G401 (cell line): ENCODE results near the gene GRK3. TPM values are rescaled to one million over a fixed set of nuclear protein-coding genes. Genes with fewer than 3 reads are reported as not detected.
"Not testable (repeated sequence)": the region's sequence is repeated elsewhere in the genome, so short reads cannot be mapped to it uniquely, and the experiment has no call there.

Experiments used
- DNase-seq: peaks from one replicate; pipeline ENCODE4 v3.0.0-alpha.2; 2015; ENCODE audit warnings: low spot score
- in situ Hi-C: cut with HindIII; loops from 2 replicates; pipeline ENCODE4 v1.10.0; 2016; ENCODE audit warnings: low sequenced_read_pairs, mixed read lengths
- total RNA-seq: library from RNA; depleted of rRNA; stranded (reverse); fragments of >200 nt; shearing (Covaris generic); gene quantifications from 2 replicates; pipeline ENCODE4 v1.2.3, GENCODE V29; 2014

Gene GRK3
- total RNA-seq, 1 experiment from 2014 or later = 16.3 TPM

GRCh38 chr22:25680956-25681355 lies 116.5 kb downstream of the GRK3 start:
- no peak for DNase-seq
- in situ Hi-C loops = no loop called here

DNA sequence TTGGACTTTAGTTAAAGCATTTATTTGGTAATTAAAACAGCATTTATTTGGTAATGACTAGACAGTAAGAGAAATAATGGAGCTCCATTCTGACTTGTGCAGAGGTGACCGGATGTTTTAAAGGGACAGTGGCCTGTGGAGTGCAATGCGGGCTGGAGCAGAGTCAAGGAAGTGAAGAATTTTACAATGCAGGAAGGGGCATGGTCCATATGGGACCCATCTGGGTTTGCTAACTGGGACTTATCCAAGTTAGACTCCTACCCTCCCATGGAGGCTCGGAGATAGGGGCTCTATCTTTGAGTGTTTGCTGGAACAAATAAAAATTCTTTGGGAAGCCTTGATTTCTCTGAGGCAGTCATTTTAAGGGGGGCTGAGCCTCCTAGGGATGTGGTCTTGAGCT lies 117.6 kb downstream of the GRK3 start:
- in situ Hi-C loops = no loop called here
- no peak for DNase-seq

DNA sequence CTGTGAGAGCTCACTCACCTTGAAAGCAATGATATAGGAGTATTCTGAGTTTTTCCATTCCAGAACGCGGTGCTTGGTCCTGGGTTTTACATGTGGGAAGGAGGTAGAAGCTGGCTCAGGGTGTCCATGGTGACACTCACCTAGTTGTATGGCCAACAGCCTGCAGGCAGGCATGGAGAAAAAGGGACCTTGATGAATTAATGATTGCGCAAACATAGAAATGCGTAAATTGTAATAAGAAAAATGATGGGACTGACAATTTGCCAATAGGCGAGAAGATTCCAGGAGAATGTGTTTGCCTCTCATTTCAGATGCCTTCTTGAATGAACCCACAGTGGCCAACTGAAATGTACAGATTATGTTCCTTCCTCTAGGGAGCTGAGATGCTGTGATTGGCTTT lies 124.2 kb downstream of the GRK3 start:
- in situ Hi-C loops = no loop called here
- no peak for DNase-seq

DNA sequence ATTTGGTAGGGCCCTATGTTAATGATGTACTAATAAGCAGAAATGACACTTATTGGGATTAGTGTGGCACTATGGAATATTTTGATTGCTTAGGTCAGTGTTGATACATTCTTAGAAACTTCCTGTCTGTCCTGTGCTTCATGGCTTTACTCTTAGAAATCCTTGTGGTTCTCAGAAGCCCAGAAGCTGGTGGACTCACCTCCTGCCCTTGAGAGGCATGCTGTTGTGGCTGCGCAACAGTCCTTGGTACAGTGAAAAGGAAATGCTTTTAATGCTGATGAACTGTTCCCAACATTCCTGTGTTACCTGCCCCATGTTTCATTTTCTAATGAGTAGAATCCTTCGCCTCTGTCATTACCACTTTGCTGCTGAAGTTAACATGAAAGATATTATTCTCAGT lies 125.2 kb downstream of the GRK3 start:
- in situ Hi-C loops = no loop called here
- no peak for DNase-seq

- in situ Hi-C loops = no loop called here
- DNase-seq = no peak
Measured at GRCh38 chr22:25690798-25691197, 126.3 kb downstream of the GRK3 start.

GRCh38 chr22:25692397-25693267 lies 128.2 kb downstream of the GRK3 start:
- DNase-seq = no peak
- in situ Hi-C loops = no loop called here

- no peak for DNase-seq
- in situ Hi-C loops = no loop called here
Measured at GRCh38 chr22:25693268-25693565, 128.7 kb downstream of the GRK3 start.

- DNase-seq = no peak
- in situ Hi-C loops = no loop called here
Measured at GRCh38 chr22:25694196-25694907, 129.9 kb downstream of the GRK3 start.

DNA sequence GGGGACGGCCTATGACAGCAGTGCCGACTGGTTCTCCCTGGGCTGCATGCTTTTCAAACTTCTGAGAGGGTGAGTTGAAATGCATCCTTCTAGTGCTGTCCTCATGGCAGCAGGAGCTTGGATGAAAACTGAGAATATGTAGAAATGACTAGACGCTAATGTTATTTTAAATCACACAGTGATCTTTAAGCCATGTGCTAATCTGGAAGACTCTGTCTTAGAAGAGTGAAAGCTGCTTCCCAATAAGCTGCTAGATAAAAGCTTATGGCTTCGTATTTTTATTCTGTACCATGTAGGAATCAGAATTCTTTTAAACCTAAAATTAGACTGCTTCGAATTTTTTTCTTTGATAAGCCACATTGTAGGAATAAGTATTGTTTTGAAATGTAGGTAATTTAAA lies 130.7 kb downstream of the GRK3 start:
- no peak for DNase-seq
- in situ Hi-C loops = no loop called here

DNA sequence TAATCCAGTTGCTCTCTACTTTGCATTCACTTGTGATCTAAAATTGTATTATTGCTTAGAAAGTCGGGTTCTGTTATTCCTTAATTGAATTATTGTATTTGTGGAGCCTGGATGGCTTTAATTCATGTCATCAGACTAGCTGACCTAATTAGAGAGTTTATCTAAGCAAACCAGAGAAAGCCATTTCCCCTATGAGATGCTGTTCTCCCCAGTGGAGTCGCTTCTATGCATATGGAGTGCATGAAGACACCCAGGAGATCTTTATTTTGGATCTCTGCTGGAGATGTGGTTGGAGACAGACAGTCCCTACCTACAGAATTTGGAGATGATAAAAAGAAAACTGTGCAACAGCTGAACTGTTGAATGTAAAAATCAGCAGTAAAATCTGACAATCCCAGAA lies 132.3 kb downstream of the GRK3 start:
- no peak for DNase-seq
- in situ Hi-C loops = no loop called here

DNA sequence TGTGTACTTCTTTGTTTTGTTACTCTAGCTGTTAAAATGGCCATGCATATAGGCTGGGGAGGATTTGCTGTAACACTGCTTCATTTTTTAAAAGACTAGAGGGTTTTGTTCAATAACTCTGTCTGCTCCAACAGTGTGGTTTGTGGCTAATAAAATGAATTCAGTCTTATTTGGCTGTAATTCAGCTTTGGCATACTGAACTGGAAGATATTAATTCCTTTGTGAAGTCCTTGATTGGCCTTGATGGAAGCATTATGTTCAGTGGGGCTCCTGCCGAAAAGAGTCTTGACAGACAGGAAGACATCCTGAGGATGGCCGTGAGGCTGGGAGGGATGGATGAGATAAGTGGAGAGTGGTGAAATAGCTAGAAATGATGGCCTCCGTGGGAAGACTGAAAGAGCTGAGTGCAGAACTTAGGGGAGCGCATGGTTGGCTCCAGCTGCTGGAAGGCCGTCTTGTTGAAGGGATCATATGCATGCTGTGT lies 132.7 kb downstream of the GRK3 start:
- no peak for DNase-seq
- in situ Hi-C loops = no loop called here

- no peak for DNase-seq
- in situ Hi-C loops = no loop called here
Measured at GRCh38 chr22:25697978-25698377, 133.5 kb downstream of the GRK3 start.

DNA sequence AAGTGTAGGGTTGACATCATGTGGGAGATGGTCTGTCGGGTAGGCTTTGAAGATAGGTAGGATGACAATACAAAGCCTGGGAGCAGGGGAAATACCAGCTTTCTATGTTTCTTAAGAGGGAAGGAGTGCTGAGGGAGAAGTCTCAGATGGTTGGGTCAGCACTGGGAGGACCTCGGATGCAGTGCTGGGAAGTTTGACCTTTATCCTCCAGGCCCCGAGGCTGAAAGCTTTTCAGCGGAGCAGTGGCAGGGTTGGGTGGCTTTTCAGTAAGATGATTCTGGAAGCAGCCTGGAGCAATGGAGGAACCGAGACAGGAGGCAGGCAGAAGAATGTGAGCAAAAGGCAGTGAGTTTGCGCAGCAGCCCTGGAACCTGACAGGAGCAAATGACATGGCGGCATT lies 134.0 kb downstream of the GRK3 start:
- no peak for DNase-seq
- in situ Hi-C loops = no loop called here

DNA sequence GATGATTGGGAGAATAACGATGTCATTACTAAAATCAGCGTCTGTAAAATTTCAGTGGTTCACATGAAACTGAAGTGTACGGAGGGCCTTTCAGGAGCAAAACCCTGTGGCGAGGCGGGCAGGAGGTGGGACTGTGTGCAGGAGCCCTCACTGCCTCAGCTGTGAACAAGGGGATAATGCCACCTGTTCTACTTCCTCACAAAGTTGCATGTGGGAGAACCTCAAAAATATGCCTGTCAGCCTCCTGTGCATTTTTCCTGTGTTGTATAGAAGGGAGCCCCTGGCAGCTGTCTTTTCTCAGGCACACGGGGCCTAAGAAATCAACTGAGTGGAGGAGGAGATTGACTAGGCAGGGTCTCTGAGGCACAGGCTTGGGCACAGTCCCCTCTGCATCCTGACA lies 134.5 kb downstream of the GRK3 start:
- in situ Hi-C loops = no loop called here
- no peak for DNase-seq

GRCh38 chr22:25701056-25701780 lies 136.7 kb downstream of the GRK3 start:
- in situ Hi-C loops = no loop called here
- peak; percentile 6 for DNase-seq

DNA sequence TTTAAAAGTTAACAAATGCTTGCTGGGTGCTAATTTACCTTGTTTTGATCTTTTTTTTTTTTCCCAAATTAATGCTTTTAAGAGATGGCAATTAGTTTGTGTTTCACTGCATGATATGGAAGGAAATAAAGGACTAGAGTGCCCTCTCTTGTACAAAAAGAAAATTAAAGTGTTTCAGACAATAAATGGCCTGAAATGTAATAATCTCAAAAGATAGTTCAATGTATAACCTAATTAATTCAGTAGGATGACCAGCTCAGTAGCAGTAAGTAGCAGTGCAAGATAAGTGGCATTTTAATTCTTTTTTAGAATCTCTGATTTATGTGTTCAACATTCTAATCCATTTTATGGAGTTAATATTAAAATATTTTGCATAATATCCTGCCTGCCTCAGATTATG lies 137.6 kb downstream of the GRK3 start:
- DNase-seq = peak; percentile 55
- in situ Hi-C loops = no loop called here

DNA sequence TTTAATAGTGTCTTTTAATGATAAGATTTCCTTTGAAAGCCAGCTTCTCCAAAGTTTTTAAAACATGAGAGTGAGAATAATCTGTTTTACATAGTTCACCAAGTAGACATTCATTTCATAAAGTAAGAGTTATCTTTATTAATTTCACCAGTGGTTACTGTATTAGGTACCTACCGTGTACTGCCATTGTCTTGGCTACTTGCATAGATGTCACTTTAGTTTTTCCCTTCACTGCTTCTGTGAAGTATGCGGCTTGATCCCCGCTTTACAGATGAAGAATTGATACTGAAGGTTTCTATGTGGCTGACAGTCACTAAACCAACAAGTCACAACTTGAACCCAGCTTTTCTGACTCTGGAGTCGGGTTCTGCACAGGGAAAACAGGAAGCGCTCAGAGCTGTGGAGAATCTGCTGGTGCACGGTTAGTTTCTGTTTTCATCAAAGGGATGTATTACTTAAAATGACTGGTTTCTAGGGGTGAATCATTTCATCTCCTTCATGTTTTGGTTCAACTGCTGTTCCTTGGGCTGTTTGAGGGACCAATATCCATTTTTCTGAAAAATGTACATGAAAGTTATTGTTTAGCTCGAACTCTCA lies 138.2 kb downstream of the GRK3 start:
- no peak for DNase-seq
- in situ Hi-C loops = no loop called here

DNA sequence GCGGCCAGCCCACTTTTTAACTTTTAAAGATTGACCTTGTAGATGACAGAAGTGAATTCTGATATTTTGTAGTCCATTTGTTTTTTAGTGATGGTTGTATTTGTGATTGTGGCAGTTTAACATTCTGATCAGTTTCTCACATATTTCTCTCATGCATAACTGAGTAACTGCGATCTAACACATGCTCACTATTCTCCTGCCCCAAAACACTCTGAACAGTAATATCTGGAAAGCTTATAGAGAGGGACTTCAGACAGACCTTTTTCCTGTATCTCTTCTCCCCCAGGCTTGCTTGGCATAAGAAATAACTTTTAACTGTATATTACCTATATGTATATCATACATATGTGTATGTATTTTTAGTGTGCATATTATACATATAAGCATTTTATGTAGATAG lies 140.2 kb downstream of the GRK3 start:
- DNase-seq = no peak
- in situ Hi-C loops = no loop called here

DNA sequence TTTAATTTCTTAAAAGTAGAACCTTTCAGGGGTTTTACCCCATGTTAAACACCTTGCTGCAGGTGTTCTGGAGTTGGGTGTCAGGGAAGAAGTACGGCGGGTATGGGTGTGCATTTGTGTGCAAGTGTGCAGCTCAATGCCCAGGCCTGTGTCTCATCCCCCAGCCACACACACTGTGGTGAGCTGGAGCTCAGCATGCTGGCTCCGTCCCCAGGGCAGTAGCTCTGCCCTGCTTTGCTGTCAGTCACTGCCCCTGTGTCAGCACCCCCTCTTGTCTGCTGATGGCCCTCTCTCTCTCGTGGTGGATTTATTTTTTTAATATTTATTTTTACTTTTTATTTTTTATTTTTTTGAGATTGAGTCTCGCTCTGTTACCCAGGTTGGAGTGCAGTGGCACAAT lies 141.7 kb downstream of the GRK3 start:
- in situ Hi-C loops = no loop called here
- no peak for DNase-seq

- in situ Hi-C loops, DNase-seq: not testable (repeated sequence)
Measured at GRCh38 chr22:25708430-25708829, 144.0 kb downstream of the GRK3 start.
